H9 (cell line): ENCODE data around the gene LPCAT1. TPM values are rescaled to one million over a fixed set of nuclear protein-coding genes. Genes with fewer than 3 reads are reported as not detected.
"Not testable (repeated sequence)": the region's sequence is repeated elsewhere in the genome, so short reads cannot be mapped to it uniquely, and the experiment has no call there.

Source experiments
- DNase-seq: peaks from one replicate; pipeline ENCODE4 v3.0.0-alpha.2; 2017
- H2AFZ ChIP-seq: one replicate; pipeline ENCODE4 v1.6.1; 2013; ENCODE audit warnings: mild to moderate bottlenecking, low read length, control low read depth, moderate library complexity
- H2AK5ac ChIP-seq: 2 replicates; pipeline ENCODE4 v1.6.1; 2013; ENCODE audit warnings: low read length, control low read depth, mixed read lengths; ENCODE audit not compliant: insufficient read length
- H2BK120ac ChIP-seq: one replicate; pipeline ENCODE4 v1.6.1; 2013; ENCODE audit warnings: low read depth, mild to moderate bottlenecking, low read length, control low read depth, inconsistent platforms; ENCODE audit not compliant: poor library complexity, severe bottlenecking
- H2BK12ac ChIP-seq: 2 replicates; pipeline ENCODE4 v1.6.1; 2013; ENCODE audit warnings: low read length, control low read depth, mixed read lengths, low read depth; ENCODE audit not compliant: insufficient read length
- H2BK15ac ChIP-seq: 2 replicates; pipeline ENCODE4 v1.6.1; 2013; ENCODE audit warnings: low read depth, low read length, control low read depth
- H2BK20ac ChIP-seq: one replicate; pipeline ENCODE4 v1.6.1; 2013; ENCODE audit warnings: low read depth, mild to moderate bottlenecking, low read length, control low read depth, inconsistent platforms; ENCODE audit not compliant: poor library complexity, severe bottlenecking
- H2BK5ac ChIP-seq: 2 replicates; pipeline ENCODE4 v1.6.1; 2013; ENCODE audit warnings: low read length, control low read depth, mixed read lengths; ENCODE audit not compliant: insufficient read length
- H3K14ac ChIP-seq: 2 replicates; pipeline ENCODE4 v1.6.1; 2013; ENCODE audit warnings: low read length, control low read depth; ENCODE audit not compliant: insufficient read depth
- H3K18ac ChIP-seq: 2 replicates; pipeline ENCODE4 v1.6.1; 2013; ENCODE audit warnings: low read depth, mild to moderate bottlenecking, mixed read lengths, low read length, control low read depth; ENCODE audit not compliant: insufficient read length
- H3K23ac ChIP-seq: 2 replicates; pipeline ENCODE4 v1.6.1; 2013; ENCODE audit warnings: low read length, control low read depth, mixed read lengths, low read depth; ENCODE audit not compliant: insufficient read length
- H3K23me2 ChIP-seq: 2 replicates; pipeline ENCODE4 v1.6.1; 2013; ENCODE audit warnings: low read depth, mild to moderate bottlenecking, mixed read lengths, low read length, control low read depth; ENCODE audit not compliant: insufficient read length, poor library complexity, severe bottlenecking
- H3K27ac ChIP-seq: 2 replicates; pipeline ENCODE4 v1.5.1; 2013; ENCODE audit warnings: low read length, control low read depth, mixed read lengths, low read depth; ENCODE audit not compliant: insufficient read length
- H3K27me3 ChIP-seq: 2 replicates; pipeline ENCODE4 v1.6.1; 2013; ENCODE audit warnings: low read length, control low read depth, inconsistent platforms; ENCODE audit not compliant: insufficient read depth
- H3K4ac ChIP-seq: 2 replicates; pipeline ENCODE4 v1.6.1; 2013; ENCODE audit warnings: low read depth, mild to moderate bottlenecking, control low read depth, inconsistent platforms, low read length, moderate library complexity
- H3K4me1 ChIP-seq: 2 replicates; pipeline ENCODE4 v1.6.1; 2013; ENCODE audit warnings: low read length, control low read depth, inconsistent platforms; ENCODE audit not compliant: insufficient read depth
- H3K4me2 ChIP-seq: 2 replicates; pipeline ENCODE4 v1.6.1; 2013; ENCODE audit warnings: low read length, control low read depth, mixed read lengths; ENCODE audit not compliant: insufficient read length, insufficient read depth
- H3K56ac ChIP-seq: 2 replicates; pipeline ENCODE4 v1.6.1; 2013; ENCODE audit warnings: low read depth, mild to moderate bottlenecking, mixed read lengths, low read length, control low read depth; ENCODE audit not compliant: insufficient read length
- H3K79me1 ChIP-seq: 2 replicates; pipeline ENCODE4 v1.6.1; 2013; ENCODE audit warnings: low read depth, mild to moderate bottlenecking, moderate library complexity, low read length, control low read depth, inconsistent platforms; ENCODE audit not compliant: insufficient read depth, poor library complexity, severe bottlenecking
- H3K79me2 ChIP-seq: 2 replicates; pipeline ENCODE4 v1.6.1; 2013; ENCODE audit warnings: low read length, control low read depth, inconsistent platforms; ENCODE audit not compliant: insufficient read depth
- H3K9ac ChIP-seq: 2 replicates; pipeline ENCODE4 v1.6.1; 2013; ENCODE audit warnings: low read length, control low read depth, mixed read lengths; ENCODE audit not compliant: insufficient read length; ENCODE audit errors: extremely low read depth
- H3K9me3 ChIP-seq: one replicate; pipeline ENCODE4 v1.6.1; 2013; ENCODE audit warnings: low read depth, low read length, inconsistent platforms; ENCODE audit not compliant: control insufficient read depth
- H3T11ph ChIP-seq: one replicate; pipeline ENCODE4 v1.6.1; 2013; ENCODE audit warnings: mild to moderate bottlenecking, low read length, control low read depth, inconsistent platforms
- H4K20me1 ChIP-seq: one replicate; pipeline ENCODE4 v1.6.1; 2013; ENCODE audit not compliant: control insufficient read depth, insufficient read length, insufficient read depth
- H4K5ac ChIP-seq: 2 replicates; pipeline ENCODE4 v1.6.1; 2013; ENCODE audit warnings: low read depth, mild to moderate bottlenecking, mixed read lengths, low read length, control low read depth; ENCODE audit not compliant: insufficient read length
- H4K8ac ChIP-seq: replicated peaks from 2 replicates; pipeline ENCODE4 v1.6.1; 2013; ENCODE audit warnings: low read length, control low read depth, mixed read lengths, low read depth; ENCODE audit not compliant: insufficient read length
- H4K91ac ChIP-seq: 2 replicates; pipeline ENCODE4 v1.6.1; 2013; ENCODE audit warnings: low read depth, mild to moderate bottlenecking, moderate library complexity, mixed read lengths, low read length, control low read depth; ENCODE audit not compliant: insufficient read length
- H3K27ac Mint-ChIP-seq, 3 experiments: 2 replicates in 2 of 3; 3 replicates in 1 of 3; pipeline ENCODE4 v1.8.0; 2020 to 2021; ENCODE audit warnings: mixed read lengths in 3 of 3, mild to moderate bottlenecking in 1 of 3, moderate library complexity in 1 of 3
- H3K27me3 Mint-ChIP-seq: 2 replicates; pipeline ENCODE4 v1.8.0; 2021; ENCODE audit warnings: low read depth, mild to moderate bottlenecking, moderate library complexity, mixed read lengths
- H3K36me3 Mint-ChIP-seq, 3 experiments: 2 replicates in 2 of 3; 3 replicates in 1 of 3; pipeline ENCODE4 v1.8.0; 2020 to 2021; ENCODE audit warnings: low read depth in 3 of 3, mixed read lengths in 3 of 3; ENCODE audit not compliant: insufficient read depth in 1 of 3
- H3K4me1 Mint-ChIP-seq, 2 experiments: 2 replicates each; pipeline ENCODE4 v1.8.0; 2020; ENCODE audit warnings: mixed read lengths in 2 of 2
- H3K4me3 Mint-ChIP-seq, 2 experiments: 2 replicates in 1 of 2; 3 replicates in 1 of 2; pipeline ENCODE4 v1.8.0; 2020 to 2021; ENCODE audit warnings: mild to moderate bottlenecking in 2 of 2, mixed read lengths in 2 of 2, moderate library complexity in 1 of 2
- H3K9me3 Mint-ChIP-seq, 2 experiments: 2 replicates in 1 of 2; 3 replicates in 1 of 2; pipeline ENCODE4 v1.8.0; 2020; ENCODE audit warnings: mild to moderate bottlenecking in 2 of 2, mixed read lengths in 2 of 2, moderate library complexity in 1 of 2
- WGBS: extraction: QIAGEN DNeasy Blood & Tissue Kit; methylation state at CpG from one replicate; pipeline ENCODE4 v1.1.7; 2013; ENCODE audit warnings: missing lambda C conversion rate, low lambda C conversion rate, mixed read lengths; ENCODE audit not compliant: insufficient read length; ENCODE audit errors: extremely low coverage; 5-methylcytosine and 5-hydroxymethylcytosine counted together
- total RNA-seq: library from RNA; stranded (reverse); gene quantifications from 2 replicates; pipeline ENCODE4 v1.2.1, GENCODE V29; 2021
- TF ChIP-seq, protein P1 (sequence below): fragments of 200-600 bp; sonication (generic); conservative IDR thresholded peaks from 3 replicates; pipeline ENCODE4 v1.8.0; 2021; ENCODE audit warnings: antibody characterized with exemption, mild to moderate bottlenecking

Gene LPCAT1
- total RNA-seq, 1 experiment from 2014 or later, result 231 TPM

DNA sequence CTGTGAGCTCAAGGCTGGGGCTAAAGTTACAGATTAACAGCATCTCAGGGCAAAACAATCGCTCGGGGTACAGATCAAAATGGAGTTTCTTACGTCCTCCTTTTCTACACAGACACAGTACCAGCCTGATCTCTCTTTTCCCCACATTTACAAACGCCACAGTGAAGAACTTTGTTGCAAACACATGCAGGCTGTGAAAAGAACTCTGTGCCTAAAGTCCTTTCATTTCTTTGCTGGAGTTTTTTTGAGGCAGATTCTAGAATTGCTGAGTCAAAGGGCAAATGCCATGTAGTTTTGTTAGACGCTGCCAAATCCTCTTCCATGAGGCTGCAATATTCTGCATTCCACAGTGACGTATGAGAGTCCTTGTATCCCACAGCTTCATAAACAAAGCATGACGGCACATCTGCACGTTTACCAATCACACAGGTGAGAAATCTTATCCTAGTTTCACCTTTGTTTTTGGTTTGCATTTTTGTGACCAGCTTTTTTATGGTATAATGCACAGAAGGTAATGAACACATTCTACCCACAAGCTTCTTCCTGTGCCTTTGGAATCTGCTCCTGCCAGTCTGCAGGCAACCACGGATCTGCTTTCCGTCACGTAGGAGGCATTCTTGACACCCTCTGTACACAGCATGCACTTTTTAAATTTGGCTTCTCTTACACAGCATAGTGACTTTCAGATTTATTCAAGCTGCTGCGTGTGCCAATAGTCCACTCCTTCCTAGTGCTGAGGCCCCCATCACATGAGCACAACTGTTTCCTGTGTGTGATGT lies 44.6 kb upstream of the LPCAT1 start:
- Mint-ChIP-seq H3K4me3 (no peak overlapping the region), H3K36me3 (peaks cover 29 to 44% (median 37%) of the 10 kb centered on the region in 3 experiments), H3K27me3 (no peaks in the 10 kb centered on the region), H3K9me3 (peaks cover 15 to 17% of the 10 kb centered on the region in 2 experiments), H3K4me1 (peaks cover 0 to 3% of the 10 kb centered on the region in 2 experiments; a peak in 1 of 4 replicates), H3K27ac (no peak overlapping the region)
- H3K79me1 ChIP-seq, result no peaks in the 10 kb centered on the region
- no peak overlapping the region for H3K4ac ChIP-seq
- no peaks in the 10 kb centered on the region for H3K23me2 ChIP-seq
- no peak overlapping the region for H2BK120ac ChIP-seq
- no peak overlapping the region for H3K27ac ChIP-seq
- H2BK5ac ChIP-seq, result no peak overlapping the region
- no peak overlapping the region for H4K5ac ChIP-seq
- no peak overlapping the region for H3T11ph ChIP-seq
- no peaks in the 10 kb centered on the region for H3K27me3 ChIP-seq
- H2AFZ ChIP-seq, result no peak overlapping the region
- no peaks in the 10 kb centered on the region for H4K20me1 ChIP-seq
- no peak overlapping the region for H2BK12ac ChIP-seq
- H2BK15ac ChIP-seq, result no peak overlapping the region
- no peak overlapping the region for H3K56ac ChIP-seq
- no peak for DNase-seq
- no CpG with 5 or more reads among the region's 12 CpGs for WGBS
- H4K91ac ChIP-seq, result no peak overlapping the region
- H3K9me3 ChIP-seq, result no peaks in the 10 kb centered on the region
- H3K4me2 ChIP-seq, result no peak overlapping the region
- no peak overlapping the region for H4K8ac ChIP-seq
- H2BK20ac ChIP-seq, result no peak overlapping the region
- no peak overlapping the region for H3K14ac ChIP-seq
- H2AK5ac ChIP-seq, result no peak overlapping the region
- no peaks in the 10 kb centered on the region for H3K79me2 ChIP-seq
- no peak overlapping the region for H3K23ac ChIP-seq
- no peak overlapping the region for H3K9ac ChIP-seq
- TF ChIP-seq, protein P1, sequence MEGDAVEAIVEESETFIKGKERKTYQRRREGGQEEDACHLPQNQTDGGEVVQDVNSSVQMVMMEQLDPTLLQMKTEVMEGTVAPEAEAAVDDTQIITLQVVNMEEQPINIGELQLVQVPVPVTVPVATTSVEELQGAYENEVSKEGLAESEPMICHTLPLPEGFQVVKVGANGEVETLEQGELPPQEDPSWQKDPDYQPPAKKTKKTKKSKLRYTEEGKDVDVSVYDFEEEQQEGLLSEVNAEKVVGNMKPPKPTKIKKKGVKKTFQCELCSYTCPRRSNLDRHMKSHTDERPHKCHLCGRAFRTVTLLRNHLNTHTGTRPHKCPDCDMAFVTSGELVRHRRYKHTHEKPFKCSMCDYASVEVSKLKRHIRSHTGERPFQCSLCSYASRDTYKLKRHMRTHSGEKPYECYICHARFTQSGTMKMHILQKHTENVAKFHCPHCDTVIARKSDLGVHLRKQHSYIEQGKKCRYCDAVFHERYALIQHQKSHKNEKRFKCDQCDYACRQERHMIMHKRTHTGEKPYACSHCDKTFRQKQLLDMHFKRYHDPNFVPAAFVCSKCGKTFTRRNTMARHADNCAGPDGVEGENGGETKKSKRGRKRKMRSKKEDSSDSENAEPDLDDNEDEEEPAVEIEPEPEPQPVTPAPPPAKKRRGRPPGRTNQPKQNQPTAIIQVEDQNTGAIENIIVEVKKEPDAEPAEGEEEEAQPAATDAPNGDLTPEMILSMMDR, result no peak
- no peaks in the 10 kb centered on the region for H3K4me1 ChIP-seq
- H3K18ac ChIP-seq, result no peak overlapping the region

DNA sequence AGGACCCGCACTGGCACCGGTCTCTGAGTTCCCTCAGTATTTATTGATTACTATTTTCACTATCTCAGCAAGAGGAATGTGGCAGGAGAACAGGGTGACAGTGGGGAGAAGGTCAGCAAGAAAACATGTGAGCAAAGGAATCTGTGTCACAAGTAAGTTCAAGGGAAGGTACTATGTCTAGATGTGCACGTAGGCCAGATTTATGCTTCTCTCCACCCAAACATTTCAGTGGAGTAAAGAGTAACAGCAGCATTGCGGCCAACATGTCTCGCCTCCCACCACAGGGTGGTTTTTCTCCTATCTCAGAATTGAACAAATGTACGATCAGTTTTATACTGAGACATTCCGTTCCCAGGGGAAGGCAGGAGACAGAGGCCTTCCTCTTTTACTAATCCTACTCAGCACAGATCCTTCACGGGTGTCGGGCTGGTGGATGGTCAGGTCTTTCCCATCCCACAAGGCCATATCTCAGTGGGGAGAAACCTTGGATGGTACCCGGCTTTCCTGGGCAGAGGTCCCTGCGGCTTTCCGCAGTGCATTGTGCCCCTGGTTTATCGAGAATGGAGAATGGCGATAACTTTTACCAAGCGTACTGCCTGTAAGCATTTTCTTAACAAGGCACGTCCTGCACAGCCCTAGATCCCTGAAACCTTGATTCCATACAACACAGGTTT lies 43.9 kb upstream of the LPCAT1 start:
- H3K9ac ChIP-seq, H3K56ac ChIP-seq, H3K4ac ChIP-seq, H3K4me1 ChIP-seq, H4K20me1 ChIP-seq, H4K5ac ChIP-seq, H2BK5ac ChIP-seq, H3K27me3 Mint-ChIP-seq, H3T11ph ChIP-seq, H3K27ac ChIP-seq, DNase-seq, H3K23ac ChIP-seq, H3K4me3 Mint-ChIP-seq, H3K14ac ChIP-seq, H3K27me3 ChIP-seq, H2BK12ac ChIP-seq, H2BK15ac ChIP-seq, H2BK120ac ChIP-seq, H3K4me2 ChIP-seq, H3K23me2 ChIP-seq, H3K79me2 ChIP-seq, H4K8ac ChIP-seq, H3K9me3 ChIP-seq, H4K91ac ChIP-seq, H3K79me1 ChIP-seq, H3K18ac ChIP-seq, H3K4me1 Mint-ChIP-seq, H2AK5ac ChIP-seq, H2BK20ac ChIP-seq, H2AFZ ChIP-seq: not testable (repeated sequence)
- WGBS, result no CpG with 5 or more reads among the region's 16 CpGs
- H3K27ac Mint-ChIP-seq, result peak overlapping the region in 1 of 3 experiments; percentile 35; a peak in 1 of 7 replicates
- peaks cover 24 to 37% (median 33%) of the 10 kb centered on the region in 3 experiments for H3K36me3 Mint-ChIP-seq
- H3K9me3 Mint-ChIP-seq, result peaks cover 17 to 20% of the 10 kb centered on the region in 2 experiments
